Bronchial epithelial cell (primary cell): ENCODE data around the gene SOST. TPM values are rescaled to one million over a fixed set of nuclear protein-coding genes. Genes with fewer than 3 reads are reported as not detected.
A peak's percentile ranks its signal among the peaks of the same experiment; 100 is the strongest.

ENCODE experiments used
- DNase-seq: peaks from one replicate; pipeline ENCODE4 v3.0.0-alpha.2; 2010; ENCODE audit warnings: low read depth
- FAIRE-seq: peaks from 2 replicates; lab custom pipeline; 2011; peaks lifted over from hg19 to GRCh38; lab: Jason Lieb, UNC
- H3K27me3 ChIP-seq: 2 replicates; pipeline ENCODE4 v1.5.1; 2011; ENCODE audit warnings: low read length; ENCODE audit not compliant: control insufficient read depth, insufficient read depth
- H3K36me3 ChIP-seq: 2 replicates; pipeline ENCODE4 v1.5.1; 2011; ENCODE audit warnings: low read length; ENCODE audit not compliant: control insufficient read depth, insufficient read depth
- H3K4me3 ChIP-seq: 2 replicates; pipeline ENCODE4 v1.5.1; 2011; ENCODE audit warnings: mild to moderate bottlenecking, low read depth, low read length, control low read depth
- CTCF ChIP-seq: IDR thresholded peaks from 2 replicates; pipeline ENCODE4 v1.5.1; 2011; ENCODE audit warnings: mild to moderate bottlenecking, moderate library complexity, low read length, control low read depth, inconsistent platforms; ENCODE audit not compliant: insufficient read depth, severe bottlenecking
- total RNA-seq: library from RNA; depleted of rRNA; stranded (reverse); fragments of >200 nt; gene quantifications from 2 replicates; pipeline ENCODE4 v1.2.1, GENCODE V29; 2014

Gene SOST
- total RNA-seq, 1 donor from 2014 or later, result not detected

- DNase-seq (no peak), FAIRE-seq (no peak)
- TF ChIP-seq CTCF, result no peak
- Histone ChIP-seq H3K4me3 (no peak overlapping the region), H3K27me3 (no peaks in the 10 kb centered on the region), H3K36me3 (no peaks in the 10 kb centered on the region)
Observed at GRCh38 chr17:43788540-43788939, 29.9 kb upstream of the SOST start.

GRCh38 chr17:43787728-43788127 is 29.1 kb upstream of the SOST start:
- H3K4me3 ChIP-seq, result no peak overlapping the region
- no peak for TF ChIP-seq CTCF
- FAIRE-seq, result no peak
- DNase-seq, result peak; percentile 17
- no peaks in the 10 kb centered on the region for H3K36me3 ChIP-seq
- H3K27me3 ChIP-seq, result no peaks in the 10 kb centered on the region

- peak; percentile 54 for DNase-seq
- no peak for FAIRE-seq
- no peaks in the 10 kb centered on the region for H3K27me3 ChIP-seq
Observed at GRCh38 chr17:43784628-43785101, 26.1 kb upstream of the SOST start.

GRCh38 chr17:43784068-43784467 is 25.5 kb upstream of the SOST start:
- TF ChIP-seq CTCF, result no peak

More at GRCh38 chr17:43784628-43785101, 26.1 kb upstream of the SOST start:
- no peak overlapping the region for H3K4me3 ChIP-seq
- H3K36me3 ChIP-seq, result no peaks in the 10 kb centered on the region
- no peak for TF ChIP-seq CTCF

GRCh38 chr17:43782913-43783680 is 24.5 kb upstream of the SOST start:
- FAIRE-seq (no peak), DNase-seq (no peak)
- Histone ChIP-seq H3K36me3 (no peaks in the 10 kb centered on the region), H3K4me3 (no peak overlapping the region), H3K27me3 (no peaks in the 10 kb centered on the region)
- TF ChIP-seq CTCF, result no peak

More at GRCh38 chr17:43784068-43784467, 25.5 kb upstream of the SOST start:
- FAIRE-seq (no peak), DNase-seq (no peak)
- H3K4me3 ChIP-seq, result no peak overlapping the region
- H3K27me3 ChIP-seq, result no peaks in the 10 kb centered on the region
- H3K36me3 ChIP-seq, result no peaks in the 10 kb centered on the region

- Histone ChIP-seq H3K36me3 (peaks cover 5% of the 10 kb centered on the region), H3K4me3 (peak within 1 kb of the TSS; percentile 93), H3K27me3 (no peaks in the 10 kb centered on the region)
- DNase-seq (no peak), FAIRE-seq (no peak)
- no peak for TF ChIP-seq CTCF
Observed at GRCh38 chr17:43780135-43780534, 21.5 kb upstream of the SOST start, which contains the start of gene CFAP97D1. Gene CFAP97D1 (plus strand): TSS chr17:43780435. CDS start chr17:43780463, 28 bp downstream.
